Measurements from ENCODE around the gene PDSS2. TPM values are rescaled to one million over a fixed set of nuclear protein-coding genes. Genes with fewer than 3 reads are reported as not detected.

PDSS2 gene
- total and polyA plus RNA-seq, 2 of the 8 experiments (the other 6 are each of a cell fraction or from before 2014, with no cell fraction given): 10.7 to 16.1 TPM

DNA sequence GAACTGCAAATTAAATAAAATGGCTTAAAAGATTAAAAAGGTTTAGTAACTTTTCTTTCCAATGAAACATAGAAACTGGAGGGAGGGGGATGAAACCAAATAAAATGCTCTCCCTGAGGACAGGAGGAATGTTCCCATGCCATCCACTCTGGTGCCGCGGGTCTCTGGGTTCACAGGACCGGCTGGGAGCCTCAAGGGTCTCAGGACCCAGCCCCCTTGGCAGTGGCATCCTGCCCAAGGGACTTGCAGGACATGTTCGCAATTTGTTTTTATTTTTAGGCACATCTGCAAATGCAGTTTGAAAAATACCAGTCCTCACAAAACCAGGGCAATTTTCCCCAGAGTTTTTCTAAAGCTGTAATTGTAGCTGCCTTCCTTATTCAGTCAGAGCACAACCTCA, 351.6 kb downstream of the PDSS2 start:
- H4K20me1 ChIP-seq (replicated peaks in 1 of 2; ENCODE audit: control insufficient read depth in 1 of 2, insufficient read depth in 2 of 2, low read length in 2 of 2): no peaks in the 10 kb centered on the region
- CTCF ChIA-PET (ENCODE audit: partially characterized antibody): interaction anchor here (0.7 to 1.5 kb wide), 7 partner anchors 12 to 29 kb away, joined by 3 to 4 read pairs (median 3); no protein-coding TSS in a partner anchor

More for the DNA sequence above, 351.6 kb downstream of the PDSS2 start:
- H3K79me2 ChIP-seq (ENCODE audit: control insufficient read depth in 1 of 2, insufficient read depth in 2 of 2, low read length in 2 of 2): peaks cover 0 to 89% of the 10 kb centered on the region in 2 experiments; a peak in 3 of 4 replicates
- no peak overlapping the region for H3K27ac ChIP-seq (ENCODE audit: low read depth, low read length)
- H2BK15ac ChIP-seq (ENCODE audit: low read length): no peak overlapping the region
- POLR2A ChIA-PET (ENCODE audit: partially characterized antibody): interaction anchor here (1.4 to 4.8 kb wide), 2 partner anchors 10 to 21 kb away, joined by 3 to 53 read pairs; partner anchors contain the start of gene BEND3
- no peak overlapping the region for H3K4ac ChIP-seq (replicated peaks; ENCODE audit: insufficient read length, low read depth, low read length)
- peak overlapping the region; percentile 92; the same call in 1 of the 2 replicates for H2BK5ac ChIP-seq (ENCODE audit: low read depth, low read length)
- H3K4me1 ChIP-seq (replicated peaks in 1 of 4; ENCODE audit: control insufficient read depth in 3 of 4, insufficient read depth in 4 of 4, low read length in 3 of 4): peaks cover 9 to 22% (median 12%) of the 10 kb centered on the region in 4 experiments
- H3K79me1 ChIP-seq (ENCODE audit: low read depth, low read length): peaks cover 5% of the 10 kb centered on the region; the same call in 1 of the 2 replicates
- H3K27me3 ChIP-seq (replicated peaks in 1 of 4; ENCODE audit: control insufficient read depth in 3 of 4, extremely low read depth in 1 of 4, insufficient read depth in 3 of 4, low read length in 3 of 4): no peaks in the 10 kb centered on the region
- H3K23me2 ChIP-seq (ENCODE audit: low read depth, low read length): no peaks in the 10 kb centered on the region; the same call in 1 of the 2 replicates
- no peak overlapping the region for H3K9ac ChIP-seq (replicated peaks in 1 of 4; ENCODE audit: extremely low read depth in 1 of 4, low read depth in 3 of 4, low read length in 3 of 4)
- H2BK12ac ChIP-seq (ENCODE audit: low read depth, low read length): 0 out of 2 replicates have a peak overlapping the region, but pooled peaks have one; percentile 93
- H3K18ac ChIP-seq (ENCODE audit: extremely low read depth, low read length): peak overlapping the region; percentile 75; the same call in 1 of the 2 replicates
- no peak overlapping the region for H4K5ac ChIP-seq (ENCODE audit: insufficient read length, low read depth, low read length)
- H2AK5ac ChIP-seq (ENCODE audit: low read depth, low read length): no peak overlapping the region; the same call in 1 of the 2 replicates
- 96% methylated on average over 4 of the region's 4 CpGs; no CpG with 5 or more reads in 1 of the 2 experiments for WGBS, 2 experiments (ENCODE audit: extremely low coverage in 1 of 2, insufficient coverage in 1 of 2, insufficient read length in 1 of 2, insufficient replicate concordance in 2 of 2, low coverage in 1 of 2, low lambda C conversion rate in 2 of 2, missing lambda C conversion rate in 1 of 2)
- no peak overlapping the region for H3K23ac ChIP-seq (ENCODE audit: insufficient read length)
- no peak for DNase-seq (ENCODE audit: low read depth in 1 of 2, low spot score in 2 of 2)
- no peak overlapping the region for H4K8ac ChIP-seq (ENCODE audit: extremely low read depth, insufficient read depth, low read length)
- H2BK120ac ChIP-seq (replicated peaks; ENCODE audit: low read depth, low read length): no peak overlapping the region
- TF ChIP-seq, protein P1, sequence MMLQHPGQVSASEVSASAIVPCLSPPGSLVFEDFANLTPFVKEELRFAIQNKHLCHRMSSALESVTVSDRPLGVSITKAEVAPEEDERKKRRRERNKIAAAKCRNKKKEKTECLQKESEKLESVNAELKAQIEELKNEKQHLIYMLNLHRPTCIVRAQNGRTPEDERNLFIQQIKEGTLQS (IDR thresholded peaks at IDR 0.05; ENCODE audit: insufficient read depth, low read depth, low read length): no peak
- TF ChIP-seq HDAC6 (IDR thresholded peaks at IDR 0.05; ENCODE audit: low read depth, low read length): no peak
- TF ChIP-seq, protein P2, sequence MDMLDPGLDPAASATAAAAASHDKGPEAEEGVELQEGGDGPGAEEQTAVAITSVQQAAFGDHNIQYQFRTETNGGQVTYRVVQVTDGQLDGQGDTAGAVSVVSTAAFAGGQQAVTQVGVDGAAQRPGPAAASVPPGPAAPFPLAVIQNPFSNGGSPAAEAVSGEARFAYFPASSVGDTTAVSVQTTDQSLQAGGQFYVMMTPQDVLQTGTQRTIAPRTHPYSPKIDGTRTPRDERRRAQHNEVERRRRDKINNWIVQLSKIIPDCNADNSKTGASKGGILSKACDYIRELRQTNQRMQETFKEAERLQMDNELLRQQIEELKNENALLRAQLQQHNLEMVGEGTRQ (IDR thresholded peaks at IDR 0.05; ENCODE audit: low read length): no peak
- no peak for TF ChIP-seq GTF2F1 (IDR thresholded peaks at IDR 0.05; ENCODE audit: borderline replicate concordance, low read depth, low read length)
- TF ChIP-seq NANOG (IDR thresholded peaks at IDR 0.05; ENCODE audit: insufficient read depth, low read depth, low read length, poor library complexity, severe bottlenecking): no peak
- no peak for TF ChIP-seq ASH2L (IDR thresholded peaks at IDR 0.05; ENCODE audit: low read length)
- no peak for TF ChIP-seq KDM4A (IDR thresholded peaks at IDR 0.05; ENCODE audit: low read depth, low read length, severe bottlenecking)
- TF ChIP-seq TAF7 (optimal IDR thresholded peaks at IDR 0.05; ENCODE audit: borderline replicate concordance, low read depth, low read length): no peak
- TF ChIP-seq EZH2 (IDR thresholded peaks at IDR 0.05; ENCODE audit: low read depth, low read length, severe bottlenecking): no peak
- TF ChIP-seq SUZ12 (IDR thresholded peaks at IDR 0.05; ENCODE audit: low read length): no peak
- no peak overlapping the region for H3K4me3 ChIP-seq (ENCODE audit: extremely low read depth in 1 of 4, insufficient read depth in 2 of 4, low read depth in 3 of 4, low read length in 4 of 4)
- H3K36me3 ChIP-seq (ENCODE audit: control insufficient read depth in 2 of 4, insufficient read depth in 4 of 4, low read length in 3 of 4): peaks cover 0 to 5% (median 0%) of the 10 kb centered on the region in 4 experiments; a peak in 1 of 8 replicates
- H4K91ac ChIP-seq (replicated peaks; ENCODE audit: insufficient read length, low read length): no peak overlapping the region
- no peaks in the 10 kb centered on the region for H3K9me3 ChIP-seq (ENCODE audit: insufficient read depth in 2 of 2, low read depth in 1 of 2, low read length in 1 of 2)
- no peak overlapping the region for H3K56ac ChIP-seq (replicated peaks; ENCODE audit: insufficient read length, low read depth, low read length)
- H2BK20ac ChIP-seq (ENCODE audit: low read length): 0 out of 2 replicates have a peak overlapping the region, but pooled peaks have one; percentile 74
- H2AFZ ChIP-seq (ENCODE audit: low read length): no peak overlapping the region
- no peak overlapping the region for H3K4me2 ChIP-seq (ENCODE audit: insufficient read depth in 1 of 2, low read depth in 2 of 2, low read length in 2 of 2)
- no peak for FAIRE-seq
- no peak overlapping the region for H3K14ac ChIP-seq (ENCODE audit: insufficient read length)
